SU-DHL-6 (cell line): ENCODE measurements around the gene TMEM245.
"Not testable (repeated sequence)": the region's sequence is repeated elsewhere in the genome, so short reads cannot be mapped to it uniquely, and the experiment has no call there.

ENCODE experiments used
- H2AFZ ChIP-seq: fragments of 200-600 bp; sonication (generic); 2 replicates; pipeline ENCODE4 v1.6.1; 2014; ENCODE audit warnings: low read depth, mild to moderate bottlenecking, moderate library complexity, mixed read lengths, antibody characterized with exemption, low read length; ENCODE audit not compliant: severe bottlenecking
- H3F3A ChIP-seq: fragments of 200-600 bp; shearing (Covaris generic); 2 replicates; pipeline ENCODE4 v1.6.0; 2016; ENCODE audit warnings: antibody characterized with exemption, mild to moderate bottlenecking; ENCODE audit not compliant: insufficient read depth
- H3K27ac ChIP-seq: fragments of 200-600 bp; sonication (generic); 2 replicates; pipeline ENCODE4 v1.5.1; 2016; ENCODE audit warnings: low read depth, mild to moderate bottlenecking, low read length, moderate library complexity, mixed read lengths
- H3K27me3 ChIP-seq: fragments of 200-600 bp; sonication (generic), shearing (Covaris generic); 2 replicates; pipeline ENCODE4 v1.6.0; 2014; ENCODE audit warnings: mild to moderate bottlenecking, low read length
- H3K36me3 ChIP-seq: fragments of 200-600 bp; sonication (generic); 2 replicates; pipeline ENCODE4 v1.6.1; 2014; ENCODE audit warnings: mild to moderate bottlenecking, low read length, mixed read lengths
- H3K4me2 ChIP-seq: fragments of 300-600, 200-600 bp; shearing (Covaris generic), sonication (generic); 2 replicates; pipeline ENCODE4 v1.6.0; 2014; ENCODE audit warnings: low read length, low read depth, mild to moderate bottlenecking; ENCODE audit not compliant: poor library complexity, severe bottlenecking
- H3K4me3 ChIP-seq: fragments of 200-600 bp; sonication (generic); 2 replicates; pipeline ENCODE4 v1.5.1; 2014; ENCODE audit warnings: antibody characterized with exemption, low read length, mild to moderate bottlenecking, mixed read lengths; ENCODE audit not compliant: insufficient read depth, poor library complexity, severe bottlenecking
- H3K79me2 ChIP-seq: fragments of 200-600 bp; sonication (generic); 2 replicates; pipeline ENCODE4 v1.6.1; 2014; ENCODE audit warnings: mild to moderate bottlenecking, low read length, moderate library complexity; ENCODE audit not compliant: insufficient read depth
- H3K9ac ChIP-seq: fragments of 200-600 bp; sonication (generic); 2 replicates; pipeline ENCODE4 v1.7.0; 2014; ENCODE audit warnings: mild to moderate bottlenecking, low read length
- H3K9me2 ChIP-seq: fragments of 200-600 bp; sonication (generic); replicated peaks from 2 replicates; pipeline ENCODE4 v1.6.1; 2014; ENCODE audit warnings: low read length; ENCODE audit not compliant: insufficient read depth
- H3K9me3 ChIP-seq: fragments of 200-600 bp; sonication (generic); 2 replicates; pipeline ENCODE4 v1.6.1; 2014; ENCODE audit warnings: low read length, mixed read lengths; ENCODE audit not compliant: insufficient read depth
- H4K20me1 ChIP-seq: fragments of 200-600 bp; sonication (generic); 2 replicates; pipeline ENCODE4 v1.6.1; 2014; ENCODE audit warnings: low read depth, mild to moderate bottlenecking, antibody characterized with exemption, low read length, moderate library complexity, mixed read lengths
- CTCF ChIP-seq: fragments of 200-600 bp; sonication (generic); IDR thresholded peaks from one replicate; pipeline ENCODE4 v1.5.1; 2017; ENCODE audit warnings: antibody characterized with exemption, mild to moderate bottlenecking, low read length, moderate library complexity; ENCODE audit not compliant: insufficient read depth, poor library complexity, severe bottlenecking
- EZH2phosphoT487 ChIP-seq: fragments of 200-600 bp; sonication (generic), shearing (Covaris generic); conservative IDR thresholded peaks from 2 replicates; pipeline ENCODE4 v1.6.1; 2018; ENCODE audit warnings: mild to moderate bottlenecking, antibody characterized with exemption, low read length, moderate library complexity, mixed read lengths

The TMEM245 gene

GRCh38 chr9:109060191-109060590 lies 59.6 kb downstream of the TMEM245 start:
- H3K27me3 ChIP-seq = no peaks in the 10 kb centered on the region
- H3F3A ChIP-seq = no peaks in the 10 kb centered on the region
- no peaks in the 10 kb centered on the region for H3K9me2 ChIP-seq
- H3K36me3 ChIP-seq = peaks cover 30% of the 10 kb centered on the region
- H4K20me1 ChIP-seq = no peaks in the 10 kb centered on the region
- H3K4me2 ChIP-seq = no peak overlapping the region
- no peak overlapping the region for H3K9ac ChIP-seq
- TF ChIP-seq EZH2phosphoT487 = no peak
- TF ChIP-seq CTCF = no peak
- H3K9me3 ChIP-seq = no peaks in the 10 kb centered on the region
- H3K4me3 ChIP-seq = no peak overlapping the region
- H3K27ac ChIP-seq = no peak overlapping the region
- H3K79me2 ChIP-seq = no peaks in the 10 kb centered on the region
- no peak overlapping the region for H2AFZ ChIP-seq

GRCh38 chr9:109053121-109053520 lies 66.6 kb downstream of the TMEM245 start:
- not testable (repeated sequence) for H4K20me1 ChIP-seq, H3K4me3 ChIP-seq, H3K4me2 ChIP-seq, H3K79me2 ChIP-seq, H3K9me2 ChIP-seq, H2AFZ ChIP-seq, H3K27me3 ChIP-seq, H3K9ac ChIP-seq, H3K27ac ChIP-seq, H3K9me3 ChIP-seq, H3F3A ChIP-seq
- peaks cover 39% of the 10 kb centered on the region for H3K36me3 ChIP-seq

- no peak overlapping the region for H3K27ac ChIP-seq
- no peak overlapping the region for H3K9ac ChIP-seq
- TF ChIP-seq CTCF = no peak
- TF ChIP-seq EZH2phosphoT487 = no peak
- H3K4me3 ChIP-seq = no peak overlapping the region
- no peak overlapping the region for H3K4me2 ChIP-seq
- H2AFZ ChIP-seq = no peak overlapping the region
- H3F3A ChIP-seq = no peaks in the 10 kb centered on the region
- no peaks in the 10 kb centered on the region for H4K20me1 ChIP-seq
- H3K27me3 ChIP-seq = no peaks in the 10 kb centered on the region
- peaks cover 41% of the 10 kb centered on the region for H3K36me3 ChIP-seq
- H3K9me3 ChIP-seq = no peaks in the 10 kb centered on the region
- no peaks in the 10 kb centered on the region for H3K9me2 ChIP-seq
- no peaks in the 10 kb centered on the region for H3K79me2 ChIP-seq
Observed at GRCh38 chr9:109052416-109052815, 67.3 kb downstream of the TMEM245 start.

- Histone ChIP-seq H3K79me2 (0 out of 2 replicates have a peak, but pooled peaks cover 2% of the 10 kb centered on the region), H3K9me2 (no peaks in the 10 kb centered on the region), H3K4me3 (no peak overlapping the region), H3K4me2 (no peak overlapping the region), H3F3A (no peaks in the 10 kb centered on the region), H2AFZ (no peak overlapping the region), H3K36me3 (peaks cover 47% of the 10 kb centered on the region), H3K9ac (no peak overlapping the region), H3K27me3 (no peaks in the 10 kb centered on the region), H3K27ac (no peak overlapping the region), H4K20me1 (no peaks in the 10 kb centered on the region), H3K9me3 (no peaks in the 10 kb centered on the region)
- TF ChIP-seq CTCF = no peak
- TF ChIP-seq EZH2phosphoT487 = no peak
Observed at GRCh38 chr9:109051733-109052132, 68.0 kb downstream of the TMEM245 start.
